Panc1 (cell line): ENCODE measurements around the gene PDLIM7. TPM values are rescaled to one million over a fixed set of nuclear protein-coding genes. Genes with fewer than 3 reads are reported as not detected.

Source experiments
- ATAC-seq: fragments of 200-7000 bp; cut with Tn5 transposase; 2 replicates; pipeline ENCODE4 v1.9.1; 2020; ENCODE audit warnings: mild to moderate bottlenecking, moderate library complexity
- BruUV-seq: library from RNA; stranded (reverse); fragments of 400-500 nt; replicated peaks from 2 replicates; lab custom pipeline; 2021; lab: Mats Ljungman, UMichigan
- CTCF ChIA-PET: fragments of 300-600 bp; sonication (Branson Sonifier 250); formaldehyde crosslinking; loops from one replicate; lab custom pipeline; 2022; ENCODE audit warnings: antibody characterized with exemption; lab: Charles Lee
- POLR2A ChIA-PET: fragments of 300-600 bp; sonication (Branson Sonifier 250); formaldehyde crosslinking; loops from one replicate; lab custom pipeline; 2022; ENCODE audit warnings: antibody characterized with exemption; lab: Charles Lee
- DNase-seq: peaks from one replicate; pipeline ENCODE4 v3.0.0-alpha.2; 2010; ENCODE audit warnings: low read depth, low spot score
- H3K27ac ChIP-seq: 2 replicates; pipeline ENCODE4 v1.5.1; 2011; ENCODE audit warnings: mild to moderate bottlenecking, low read length, inconsistent platforms
- H3K27me3 ChIP-seq: fragments of 200-500 bp; sonication (Bioruptor generic); 2 replicates; pipeline ENCODE4 v1.6.0; 2014; ENCODE audit warnings: low read length, inconsistent platforms; ENCODE audit not compliant: control insufficient read depth, insufficient read depth
- H3K36me3 ChIP-seq: fragments of 200-500 bp; sonication (Bioruptor generic); 2 replicates; pipeline ENCODE4 v1.5.1; 2014; ENCODE audit warnings: inconsistent platforms, mild to moderate bottlenecking, low read length, moderate library complexity; ENCODE audit not compliant: control insufficient read depth, insufficient read depth
- H3K4me1 ChIP-seq: 2 replicates; pipeline ENCODE4 v1.5.1; 2011; ENCODE audit warnings: inconsistent platforms, mild to moderate bottlenecking, low read length, moderate library complexity; ENCODE audit not compliant: control insufficient read depth, insufficient read depth
- H3K4me3 ChIP-seq, 2 experiments: 2 replicates each; pipeline ENCODE4 v1.5.1; 2011 to 2012; ENCODE audit warnings: low read depth in 2 of 2, low read length in 2 of 2, mild to moderate bottlenecking in 2 of 2, inconsistent platforms in 1 of 2, moderate library complexity in 1 of 2
- H3K9me3 ChIP-seq: fragments of 200-500 bp; sonication (Bioruptor generic); 2 replicates; pipeline ENCODE4 v1.5.1; 2014; ENCODE audit warnings: low read depth, mild to moderate bottlenecking, inconsistent platforms, low read length, moderate library complexity; ENCODE audit not compliant: control insufficient read depth, insufficient read depth
- CTCF ChIP-seq: fragments of 450-650 bp; IDR thresholded peaks from 2 replicates; pipeline ENCODE4 v1.5.1; 2017; ENCODE audit warnings: mild to moderate bottlenecking
- POLR2AphosphoS5 ChIP-seq: IDR thresholded peaks from 2 replicates; pipeline ENCODE4 v1.6.1; 2012; ENCODE audit warnings: mild to moderate bottlenecking, low read depth, low read length, moderate library complexity
- REST ChIP-seq, 2 experiments: IDR thresholded peaks; 2 replicates each; pipeline ENCODE4 v1.6.1; 2011 to 2012; ENCODE audit warnings: low read depth in 2 of 2, control low read depth in 1 of 2, low read length in 1 of 2, mild to moderate bottlenecking in 1 of 2, moderate library complexity in 1 of 2; ENCODE audit not compliant: insufficient read depth in 1 of 2
- SIN3A ChIP-seq: IDR thresholded peaks from 2 replicates; pipeline ENCODE4 v1.6.1; 2012; ENCODE audit warnings: low read depth, mild to moderate bottlenecking, low read length, moderate library complexity, borderline replicate concordance; ENCODE audit not compliant: insufficient read depth
- TCF7L2 ChIP-seq: IDR thresholded peaks from 2 replicates; pipeline ENCODE4 v1.6.1; 2011; ENCODE audit warnings: mild to moderate bottlenecking, low read depth, low read length, inconsistent platforms
- in situ Hi-C: cut with HindIII; loops from 2 replicates; pipeline ENCODE4 v1.10.0; 2016; ENCODE audit warnings: low sequenced_read_pairs, low pct_unique_long_range_greater_than_20kb
- intact Hi-C: fragments of 100-400 bp; cut with micrococcal nuclease; formaldehyde crosslinking; loops from one replicate; pipeline ENCODE4 v1.10.0; 2022; ENCODE audit not compliant: unreplicated experiment
- total RNA-seq: library from RNA; stranded (reverse); gene quantifications from one replicate; pipeline ENCODE4 v1.2.1, GENCODE V29; 2021; ENCODE audit not compliant: unreplicated experiment

The PDLIM7 gene
- total RNA-seq, 1 experiment from 2014 or later = 62.9 TPM

- no peak overlapping the region for H3K4me3 ChIP-seq
- in situ Hi-C loops (no loop called here), intact Hi-C loops (no loop called here)
- ATAC-seq = no peak
- POLR2A ChIA-PET = no interaction called here
- H3K27ac ChIP-seq = no peak overlapping the region
- TF ChIP-seq TCF7L2 = no peak
- TF ChIP-seq REST (IDR thresholded peaks at IDR 0.05; ENCODE audit: insufficient read depth in 1 of 2, low read depth in 2 of 2, low read length in 1 of 2) = no peak
- no peak for TF ChIP-seq CTCF
- no peak for TF ChIP-seq POLR2AphosphoS5
- TF ChIP-seq SIN3A = no peak
- H3K9me3 ChIP-seq = no peaks in the 10 kb centered on the region
- H3K36me3 ChIP-seq = no peaks in the 10 kb centered on the region; the same call in none of the 2 replicates
- peaks cover 28% of the 10 kb centered on the region for H3K4me1 ChIP-seq
- CTCF ChIA-PET = no interaction called here
- H3K27me3 ChIP-seq = no peaks in the 10 kb centered on the region
- no peak for DNase-seq
- no TSS peak for BruUV-seq
Measured at GRCh38 chr5:177468329-177468684, 29.1 kb downstream of the PDLIM7 start.

- in situ Hi-C loops (no loop called here), intact Hi-C loops (no loop called here)
- CTCF ChIA-PET = no interaction called here
- H3K4me1 ChIP-seq = peaks cover 28% of the 10 kb centered on the region
- no peak for TF ChIP-seq REST (IDR thresholded peaks at IDR 0.05; ENCODE audit: insufficient read depth in 1 of 2, low read depth in 2 of 2, low read length in 1 of 2)
- TF ChIP-seq SIN3A = no peak
- no peak for TF ChIP-seq CTCF
- TF ChIP-seq POLR2AphosphoS5 = no peak; the same call in 1 of the 2 replicates
- TF ChIP-seq TCF7L2 = no peak
- no peak overlapping the region for H3K27ac ChIP-seq
- no peaks in the 10 kb centered on the region for H3K9me3 ChIP-seq
- no peak for ATAC-seq
- no peaks in the 10 kb centered on the region; the same call in none of the 2 replicates for H3K36me3 ChIP-seq
- H3K27me3 ChIP-seq = no peaks in the 10 kb centered on the region
- no TSS peak for BruUV-seq
- no peak overlapping the region for H3K4me3 ChIP-seq
- DNase-seq = no peak
- POLR2A ChIA-PET = interaction anchor here (0.6 kb wide), 1 partner anchor 1033 kb away, joined by 7 read pairs; no protein-coding TSS in a partner anchor
Measured at GRCh38 chr5:177467436-177467835, 30.0 kb downstream of the PDLIM7 start.
